NT2/D1 (cell line): ENCODE results near the gene TEX2.

Source experiments
- SUZ12 ChIP-seq: IDR thresholded peaks from 2 replicates; pipeline ENCODE4 v1.6.1; 2011; ENCODE audit not compliant: insufficient read length, insufficient read depth; ENCODE audit errors: extremely low read depth
- ZNF274 ChIP-seq: IDR thresholded peaks from 2 replicates; pipeline ENCODE4 v1.6.1; 2011; ENCODE audit warnings: mild to moderate bottlenecking, low read depth, low read length

DNA sequence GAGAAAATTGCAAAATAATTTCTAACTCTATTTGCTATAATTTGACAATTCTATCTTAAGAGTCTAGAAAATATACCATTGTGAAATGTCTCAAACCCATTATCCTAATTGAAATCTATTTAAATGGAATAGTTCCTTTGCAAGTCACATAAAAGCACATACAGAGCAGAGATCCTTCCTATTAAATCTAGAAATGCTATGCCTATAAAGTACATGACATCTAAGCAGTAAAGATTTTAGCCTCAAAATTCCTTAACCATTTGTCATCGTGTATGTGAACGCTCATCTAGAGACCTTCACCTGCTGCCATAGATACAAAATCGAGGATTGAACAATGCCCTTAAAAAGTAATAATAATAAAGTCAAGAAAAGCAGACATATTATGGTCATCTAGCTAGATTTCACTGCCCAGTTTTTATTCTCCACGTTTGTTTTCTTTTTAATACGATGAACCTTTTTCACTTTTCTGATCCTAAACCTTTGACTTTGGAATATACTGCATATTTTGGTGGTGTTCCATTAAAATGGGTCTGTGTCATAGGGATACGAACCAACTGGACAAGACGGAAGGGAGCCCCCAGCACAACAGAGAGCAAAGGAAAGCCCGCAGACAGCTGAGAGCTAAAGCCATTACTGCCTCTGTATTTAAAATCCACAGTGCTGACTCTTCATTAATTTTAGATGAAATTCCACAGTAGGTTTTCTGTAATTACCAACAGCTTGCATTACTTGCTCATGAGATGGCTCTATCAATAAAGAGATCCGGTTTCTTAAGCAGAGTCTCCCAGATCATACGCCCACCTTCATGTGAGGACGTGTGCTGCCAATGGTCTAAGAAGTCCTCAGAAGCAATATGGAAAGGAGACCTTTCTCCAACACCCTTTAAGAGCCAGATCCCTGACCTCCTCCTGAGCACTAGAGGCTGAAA, 17.6 kb downstream of the TEX2 start:
- TF ChIP-seq SUZ12 (no peak), ZNF274 (no peak)
